HG02973 (cell line): ENCODE results near the gene PHRF1.

Source experiments
- ATAC-seq: cut with Tn5 transposase; IDR thresholded peaks from one replicate; pipeline ENCODE4 v1.9.1; 2021; ENCODE audit warnings: moderate library complexity; ENCODE audit not compliant: unreplicated experiment

Gene PHRF1

GRCh38 chr11:593347-593746, 17.1 kb downstream of the PHRF1 start:
- no peak for ATAC-seq

- ATAC-seq: no peak
Measured at GRCh38 chr11:595400-595799, 19.1 kb downstream of the PHRF1 start.

GRCh38 chr11:596374-596773, 20.1 kb downstream of the PHRF1 start:
- no peak for ATAC-seq

- ATAC-seq: no peak
Measured at GRCh38 chr11:597166-597725, 21.0 kb downstream of the PHRF1 start.

GRCh38 chr11:598005-598680, 21.9 kb downstream of the PHRF1 start:
- no peak for ATAC-seq

- ATAC-seq: no peak
Measured at GRCh38 chr11:601573-602245, 25.4 kb downstream of the PHRF1 start.

- no peak for ATAC-seq
Measured at GRCh38 chr11:603154-603553, 26.9 kb downstream of the PHRF1 start.

- no peak for ATAC-seq
Measured at GRCh38 chr11:605286-606129, 29.2 kb downstream of the PHRF1 start.

- ATAC-seq: no peak
Measured at GRCh38 chr11:606245-606644, 30.0 kb downstream of the PHRF1 start.

- no peak for ATAC-seq
Measured at GRCh38 chr11:607020-607780, 30.9 kb downstream of the PHRF1 start.

- ATAC-seq: no peak
Measured at GRCh38 chr11:607971-608659, 31.8 kb downstream of the PHRF1 start.

- ATAC-seq: no peak
Measured at GRCh38 chr11:608791-609251, 32.6 kb downstream of the PHRF1 start.

GRCh38 chr11:609341-609811, 33.1 kb downstream of the PHRF1 start:
- ATAC-seq: no peak

- ATAC-seq: no peak
Measured at GRCh38 chr11:610146-610801, 34.0 kb downstream of the PHRF1 start.

GRCh38 chr11:611001-611996, 35.0 kb downstream of the PHRF1 start:
- no peak for ATAC-seq

- ATAC-seq: no peak
Measured at GRCh38 chr11:612201-612960, 36.1 kb downstream of the PHRF1 start.

GRCh38 chr11:612961-613300, 36.7 kb downstream of the PHRF1 start:
- ATAC-seq: no peak
